Activated T-cell treated with anti-CD3 and anti-CD28 coated beads for 1 hour (primary cell): ENCODE measurements around the gene CD99.
"Not testable (repeated sequence)": the region's sequence is repeated elsewhere in the genome, so short reads cannot be mapped to it uniquely, and the experiment has no call there.

Experiments
- DNase-seq: peaks from one replicate; pipeline ENCODE4 v3.0.0-alpha.2; 2020; ENCODE audit warnings: low read depth

Gene CD99

DNA sequence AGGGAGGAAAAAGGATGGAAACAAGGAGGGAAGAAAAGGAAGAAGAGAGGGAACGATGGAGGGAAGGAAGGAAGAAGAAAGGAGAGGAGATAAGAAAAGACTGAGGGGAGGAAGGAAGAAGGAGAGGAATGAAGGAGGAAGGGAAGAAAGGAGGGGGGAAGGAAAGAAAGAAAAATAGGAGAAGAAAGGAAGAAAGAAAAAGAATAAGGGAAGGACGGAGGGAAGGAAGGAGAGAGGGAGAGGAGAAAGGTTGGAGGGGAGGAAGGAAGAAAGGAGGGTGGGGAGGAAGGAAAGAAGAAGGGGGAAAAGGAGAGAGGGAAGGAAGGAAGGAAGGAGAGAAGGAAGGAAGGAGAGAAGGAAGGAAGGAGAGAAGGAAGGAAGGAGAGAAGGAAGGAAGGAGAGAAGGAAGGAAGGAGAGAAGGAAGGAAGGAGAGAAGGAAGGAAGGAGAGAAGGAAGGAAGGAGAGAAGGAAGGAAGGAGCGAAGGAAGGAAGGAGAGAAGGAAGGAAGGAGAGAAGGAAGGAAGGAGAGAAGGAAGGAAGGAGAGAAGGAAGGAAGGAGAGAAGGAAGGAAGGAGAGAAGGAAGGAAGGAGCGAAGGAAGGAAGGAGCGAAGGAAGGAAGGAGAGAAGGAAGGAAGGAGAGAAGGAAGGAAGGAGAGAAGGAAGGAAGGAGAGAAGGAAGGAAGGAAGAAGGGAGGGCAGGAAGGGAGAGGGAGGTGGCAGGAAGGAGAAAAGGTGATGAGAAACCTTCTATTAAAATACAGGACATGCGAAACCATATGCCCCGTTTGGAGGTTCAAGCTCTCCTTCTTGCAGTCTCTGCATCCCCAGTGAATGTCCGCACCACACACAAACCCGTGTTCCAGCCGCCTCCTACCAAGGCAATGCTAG lies 82.3 kb downstream of the CD99 start:
- not testable (repeated sequence) for DNase-seq

DNA sequence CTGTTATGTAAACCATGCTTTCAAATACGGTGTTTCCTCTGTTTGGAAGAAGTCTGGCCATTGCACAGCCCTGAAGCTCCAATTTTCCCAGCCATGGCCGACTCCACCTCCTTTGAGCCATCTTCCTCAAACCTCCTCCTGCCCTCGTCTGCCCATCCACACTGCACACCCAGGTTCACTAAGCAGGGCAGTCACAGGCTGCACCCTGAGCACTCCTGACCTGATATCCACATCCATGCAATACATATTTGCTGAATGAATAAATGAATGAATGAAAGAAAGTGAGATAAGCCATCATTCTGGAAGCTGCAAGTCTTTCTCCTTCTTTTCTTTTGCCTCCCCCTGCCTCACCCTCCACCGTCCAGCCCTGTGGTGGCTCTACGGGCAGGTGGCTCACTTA lies 83.0 kb downstream of the CD99 start:
- no peak for DNase-seq

GRCh38 chrX:2774776-2775175 lies 83.7 kb downstream of the CD99 start:
- DNase-seq = no peak

DNA sequence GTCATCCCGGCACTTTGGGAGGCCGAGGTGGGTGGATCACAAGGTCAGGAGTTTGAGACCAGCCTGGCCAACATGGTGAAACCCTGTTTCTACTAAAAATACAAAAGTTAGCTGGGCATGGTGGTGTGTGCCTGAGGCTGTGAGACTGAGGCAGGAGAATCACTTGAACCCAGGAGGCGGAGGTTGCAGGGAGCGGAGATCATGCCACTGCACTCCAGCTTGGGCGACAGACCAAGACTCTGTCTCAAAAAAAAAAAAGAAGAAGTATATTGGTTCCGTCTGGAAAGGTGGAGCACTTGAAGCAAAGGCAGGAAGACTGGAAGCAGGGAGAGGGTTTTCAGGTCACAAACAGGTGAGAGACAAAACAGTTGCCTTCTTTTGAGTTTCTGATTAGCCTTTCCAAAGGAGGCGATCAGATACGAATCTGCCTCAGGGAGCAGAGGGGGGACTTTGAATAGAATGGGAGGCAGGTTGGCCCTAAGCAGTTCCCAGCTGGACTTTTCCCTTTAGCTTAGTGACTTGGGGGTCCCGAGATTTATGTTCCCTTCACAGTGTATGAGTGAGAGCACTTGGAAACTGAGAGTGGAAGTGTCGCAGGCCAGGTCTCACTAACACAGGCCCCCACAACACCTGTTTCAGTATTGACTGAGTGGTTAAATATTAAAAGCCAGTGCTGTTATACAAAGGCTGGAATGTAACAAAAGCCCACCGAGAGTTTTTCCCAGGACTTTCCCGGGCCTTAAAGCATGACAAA lies 89.6 kb downstream of the CD99 start:
- not testable (repeated sequence) for DNase-seq

GRCh38 chrX:2781226-2781571 lies 90.1 kb downstream of the CD99 start:
- DNase-seq = no peak

DNA sequence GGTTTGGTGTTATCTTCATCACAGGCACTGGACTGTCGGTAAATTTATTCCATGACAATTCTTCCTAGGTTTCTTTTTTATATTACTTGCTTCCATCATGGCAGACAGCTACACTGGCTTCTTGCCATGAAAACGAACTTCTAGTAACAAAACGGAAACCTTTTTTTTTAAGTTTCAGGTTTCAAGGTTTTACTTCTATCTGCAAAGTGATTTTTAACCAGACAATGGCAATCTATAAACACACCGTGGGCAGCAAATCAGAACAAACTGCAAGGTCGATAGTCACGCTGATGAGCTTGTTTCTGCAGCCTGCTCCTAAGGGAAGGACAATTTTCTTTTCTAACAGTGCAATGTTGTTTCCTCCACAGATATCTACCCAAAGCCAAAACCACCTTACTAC lies 90.6 kb downstream of the CD99 start:
- no peak for DNase-seq

GRCh38 chrX:2782171-2782570 lies 91.1 kb downstream of the CD99 start:
- DNase-seq = no peak

DNA sequence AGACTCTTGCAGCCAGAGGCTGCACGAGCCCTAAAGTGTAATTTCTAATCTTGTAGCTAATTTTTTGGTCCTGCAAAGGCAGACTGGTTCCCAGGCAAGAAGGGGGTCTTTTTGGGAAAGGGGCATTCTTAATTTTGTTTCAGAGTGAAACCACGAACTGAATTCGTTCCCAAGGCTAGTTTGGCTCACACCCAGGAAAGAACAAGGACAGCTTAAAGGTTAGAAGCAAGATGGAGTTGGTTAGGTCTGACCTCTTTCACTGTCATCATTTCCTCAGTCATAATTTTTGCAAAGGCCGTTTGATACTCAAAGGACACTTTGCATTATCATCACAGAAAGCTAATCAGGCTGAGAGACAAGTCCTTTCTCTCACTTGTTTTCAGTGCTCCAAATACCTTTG lies 91.7 kb downstream of the CD99 start:
- no peak for DNase-seq

- DNase-seq = no peak
Observed at GRCh38 chrX:2784026-2784425, 92.9 kb downstream of the CD99 start.

DNA sequence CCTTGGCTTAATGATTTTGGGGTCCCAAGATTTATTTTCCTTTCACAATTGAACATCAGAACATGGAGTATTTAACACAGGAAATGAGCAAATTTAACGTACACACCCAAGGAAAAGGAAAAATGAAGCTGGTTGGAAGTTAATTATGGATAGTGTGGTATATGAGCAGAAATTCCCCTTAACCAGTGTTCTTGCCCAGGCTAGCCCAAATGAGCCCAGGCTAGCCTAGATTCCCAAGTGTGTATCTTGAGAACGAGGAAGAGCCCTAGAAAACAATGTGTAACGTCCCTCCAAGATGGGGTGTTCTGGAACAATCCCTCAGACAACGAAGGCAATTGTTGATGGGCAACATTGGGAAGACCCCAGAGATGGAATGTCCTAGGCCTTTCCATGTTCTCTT lies 94.4 kb downstream of the CD99 start:
- no peak for DNase-seq

- DNase-seq = no peak
Observed at GRCh38 chrX:2788980-2789379, 97.9 kb downstream of the CD99 start.

GRCh38 chrX:2789569-2789968 lies 98.5 kb downstream of the CD99 start:
- no peak for DNase-seq
